Measurements from ENCODE around the gene COPZ1.

COPZ1 gene

DNA sequence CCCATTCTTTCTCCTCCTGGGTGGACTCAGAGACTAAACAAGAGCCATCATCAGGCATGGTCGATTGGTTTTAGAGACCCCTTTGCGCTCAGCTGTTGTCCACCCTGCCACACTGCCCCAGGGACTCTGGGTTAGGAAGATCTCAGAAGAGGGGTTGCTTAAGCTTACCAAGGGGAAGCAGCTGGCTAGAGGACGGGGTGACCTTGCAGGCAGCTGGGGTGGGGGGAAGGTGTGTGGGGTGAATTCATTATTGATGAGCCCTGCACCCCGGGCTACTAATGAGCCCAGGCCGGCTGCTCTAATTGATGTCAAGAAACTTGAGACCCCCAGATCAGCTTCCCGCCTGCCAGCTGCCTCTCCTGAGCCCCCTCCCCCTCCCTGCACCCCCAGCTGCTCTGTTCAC is 68.3 kb downstream of the COPZ1 start:
- H3K4me3 Mint-ChIP-seq, result peak overlapping the region; percentile 63

DNA sequence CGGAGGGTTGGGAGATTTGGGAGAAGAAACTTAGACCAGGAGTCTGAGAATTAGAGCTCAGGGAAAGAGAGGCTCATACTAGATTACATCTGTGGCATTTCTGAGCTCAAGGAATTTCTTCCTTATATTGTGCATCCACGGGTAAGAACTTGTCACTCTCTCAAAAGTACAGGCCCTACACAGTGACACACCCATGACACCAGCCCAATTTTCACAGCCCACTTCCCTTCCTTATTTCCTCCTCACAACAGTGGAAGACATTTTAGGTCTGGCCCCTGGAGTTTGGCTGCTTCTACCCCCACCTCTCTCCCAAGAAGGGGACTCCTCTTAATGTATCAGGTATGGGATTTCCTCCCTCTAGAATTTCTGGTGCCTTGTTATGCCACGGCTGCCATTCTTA is 68.8 kb downstream of the COPZ1 start:
- Mint-ChIP-seq H3K27me3 (ENCODE audit: low read depth, poor library complexity) (peaks cover 5% of the 10 kb centered on the region), H3K4me3 (peak overlapping the region; percentile 61), H3K9me3 (no peaks in the 10 kb centered on the region), H3K36me3 (ENCODE audit: low read depth) (peaks cover 38% of the 10 kb centered on the region), H3K27ac (peak overlapping the region; percentile 93), H3K4me1 (peaks cover 61% of the 10 kb centered on the region)
- no peak for DNase-seq
- TF ChIP-seq, protein P1, sequence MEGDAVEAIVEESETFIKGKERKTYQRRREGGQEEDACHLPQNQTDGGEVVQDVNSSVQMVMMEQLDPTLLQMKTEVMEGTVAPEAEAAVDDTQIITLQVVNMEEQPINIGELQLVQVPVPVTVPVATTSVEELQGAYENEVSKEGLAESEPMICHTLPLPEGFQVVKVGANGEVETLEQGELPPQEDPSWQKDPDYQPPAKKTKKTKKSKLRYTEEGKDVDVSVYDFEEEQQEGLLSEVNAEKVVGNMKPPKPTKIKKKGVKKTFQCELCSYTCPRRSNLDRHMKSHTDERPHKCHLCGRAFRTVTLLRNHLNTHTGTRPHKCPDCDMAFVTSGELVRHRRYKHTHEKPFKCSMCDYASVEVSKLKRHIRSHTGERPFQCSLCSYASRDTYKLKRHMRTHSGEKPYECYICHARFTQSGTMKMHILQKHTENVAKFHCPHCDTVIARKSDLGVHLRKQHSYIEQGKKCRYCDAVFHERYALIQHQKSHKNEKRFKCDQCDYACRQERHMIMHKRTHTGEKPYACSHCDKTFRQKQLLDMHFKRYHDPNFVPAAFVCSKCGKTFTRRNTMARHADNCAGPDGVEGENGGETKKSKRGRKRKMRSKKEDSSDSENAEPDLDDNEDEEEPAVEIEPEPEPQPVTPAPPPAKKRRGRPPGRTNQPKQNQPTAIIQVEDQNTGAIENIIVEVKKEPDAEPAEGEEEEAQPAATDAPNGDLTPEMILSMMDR (IDR thresholded peaks at IDR 0.05), result no peak

More for the DNA sequence above, 68.3 kb downstream of the COPZ1 start:
- TF ChIP-seq, protein P1 (IDR thresholded peaks at IDR 0.05), result no peak
- no peak for DNase-seq
- peak overlapping the region; percentile 30 for H3K27ac Mint-ChIP-seq
- peaks cover 33% of the 10 kb centered on the region for H3K36me3 Mint-ChIP-seq (ENCODE audit: low read depth)
- H3K27me3 Mint-ChIP-seq (ENCODE audit: low read depth, poor library complexity), result peaks cover 5% of the 10 kb centered on the region
- no peaks in the 10 kb centered on the region for H3K9me3 Mint-ChIP-seq
- H3K4me1 Mint-ChIP-seq, result peaks cover 67% of the 10 kb centered on the region

DNA sequence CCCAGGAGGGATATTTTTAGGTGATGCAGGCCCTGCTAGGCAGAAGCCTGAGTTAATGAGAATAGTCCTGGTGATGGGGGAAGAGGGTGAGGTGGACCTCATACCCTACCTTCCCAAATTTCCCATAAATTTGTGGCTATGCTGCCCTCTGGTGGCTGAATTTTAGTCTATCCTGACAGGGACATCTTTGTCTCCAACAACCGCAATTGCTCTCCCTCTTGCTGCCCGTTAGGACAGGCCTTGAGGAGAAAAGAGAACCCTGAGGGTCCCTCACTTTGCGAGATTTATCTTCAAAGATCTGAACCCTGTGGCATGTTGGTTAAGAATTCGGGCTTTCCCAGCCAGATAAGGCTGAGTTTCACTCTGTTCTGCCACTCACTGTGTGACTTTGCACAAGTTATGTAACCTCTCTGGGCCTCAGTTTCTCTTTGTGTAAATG is 69.4 kb downstream of the COPZ1 start:
- DNase-seq, result peak; percentile 74
- H3K4me1 Mint-ChIP-seq, result peaks cover 59% of the 10 kb centered on the region
- peaks cover 5% of the 10 kb centered on the region for H3K27me3 Mint-ChIP-seq (ENCODE audit: low read depth, poor library complexity)
- H3K9me3 Mint-ChIP-seq, result no peaks in the 10 kb centered on the region
- H3K36me3 Mint-ChIP-seq (ENCODE audit: low read depth), result peaks cover 41% of the 10 kb centered on the region
- H3K4me3 Mint-ChIP-seq, result peak overlapping the region; percentile 61
- H3K27ac Mint-ChIP-seq, result peak overlapping the region; percentile 93
- TF ChIP-seq, protein P1 (IDR thresholded peaks at IDR 0.05), result peak; percentile 75

DNA sequence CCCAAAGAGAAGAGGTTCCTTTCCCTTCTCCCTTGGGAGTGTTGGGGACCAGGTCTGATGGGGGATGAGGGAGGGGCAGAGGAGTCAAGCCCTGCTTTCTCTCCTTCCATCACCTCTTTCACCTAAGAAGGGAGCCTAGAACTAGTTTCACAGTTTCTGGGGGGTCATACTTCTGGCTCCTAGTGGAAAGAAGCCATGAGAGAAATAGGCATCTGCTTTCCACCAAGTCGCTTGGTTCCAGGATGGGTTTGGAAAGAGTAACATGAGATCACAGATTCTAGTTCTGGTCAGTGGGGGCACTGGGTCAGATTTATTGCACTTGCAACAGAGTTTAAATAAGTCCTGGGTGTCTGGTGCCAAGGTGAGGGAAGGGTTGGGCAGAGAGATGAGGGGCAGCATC is 70.1 kb downstream of the COPZ1 start:
- Mint-ChIP-seq H3K27me3 (ENCODE audit: low read depth, poor library complexity) (peaks cover 2% of the 10 kb centered on the region), H3K4me3 (no peak overlapping the region), H3K4me1 (peaks cover 54% of the 10 kb centered on the region), H3K27ac (peak overlapping the region; percentile 95), H3K9me3 (no peaks in the 10 kb centered on the region), H3K36me3 (ENCODE audit: low read depth) (peaks cover 44% of the 10 kb centered on the region)
- TF ChIP-seq, protein P1 (IDR thresholded peaks at IDR 0.05), result no peak
- DNase-seq, result no peak

DNA sequence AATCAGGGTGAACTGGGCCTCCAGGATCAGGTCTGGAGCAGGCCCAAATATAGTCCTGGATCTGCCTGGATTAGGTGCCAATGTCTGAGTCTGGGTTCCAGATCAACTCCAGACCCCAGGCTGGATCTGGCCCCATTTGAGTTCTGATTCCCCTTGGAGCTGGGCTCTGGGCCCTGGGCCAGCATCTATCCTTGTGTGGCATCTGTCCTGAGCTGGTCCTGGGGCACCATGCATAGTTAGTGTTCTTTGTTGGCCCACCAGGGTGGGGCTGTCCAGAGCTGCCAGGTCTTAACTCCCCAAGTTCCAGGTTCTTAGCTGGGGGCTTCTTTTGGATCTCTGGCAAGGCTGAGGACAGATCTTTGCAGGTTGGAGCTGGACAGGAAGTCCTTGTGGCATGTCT is 70.6 kb downstream of the COPZ1 start:
- no peak overlapping the region for H3K4me3 Mint-ChIP-seq
- TF ChIP-seq, protein P1 (IDR thresholded peaks at IDR 0.05), result no peak
- H3K36me3 Mint-ChIP-seq (ENCODE audit: low read depth), result peaks cover 50% of the 10 kb centered on the region
- H3K27ac Mint-ChIP-seq, result peak overlapping the region; percentile 25
- peaks cover 2% of the 10 kb centered on the region for H3K27me3 Mint-ChIP-seq (ENCODE audit: low read depth, poor library complexity)
- peaks cover 50% of the 10 kb centered on the region for H3K4me1 Mint-ChIP-seq
- no peaks in the 10 kb centered on the region for H3K9me3 Mint-ChIP-seq
- no peak for DNase-seq

DNA sequence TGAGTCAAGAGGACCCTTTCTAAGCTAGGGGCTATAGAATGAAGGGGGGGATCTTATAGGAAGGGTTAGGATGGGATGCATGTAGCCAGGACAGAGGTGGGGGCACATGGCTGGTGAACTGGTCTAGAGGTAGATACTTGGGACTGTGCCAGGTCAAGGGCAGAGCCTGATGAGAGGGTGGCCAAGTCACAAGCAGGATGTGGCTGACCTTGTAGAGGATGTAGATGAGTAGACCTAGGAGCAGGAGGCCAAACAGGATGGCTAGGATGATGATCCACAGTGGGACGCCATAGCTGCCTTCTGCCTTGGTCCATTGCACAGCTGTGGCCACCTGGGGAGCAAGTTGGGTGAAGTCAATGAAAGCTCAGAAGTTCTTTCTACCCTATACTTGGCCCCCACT is 72.2 kb downstream of the COPZ1 start:
- Mint-ChIP-seq H3K4me3 (no peak overlapping the region), H3K36me3 (ENCODE audit: low read depth) (peaks cover 66% of the 10 kb centered on the region), H3K27me3 (ENCODE audit: low read depth, poor library complexity) (peaks cover 2% of the 10 kb centered on the region), H3K9me3 (no peaks in the 10 kb centered on the region), H3K27ac (no peak overlapping the region), H3K4me1 (peaks cover 42% of the 10 kb centered on the region)
- no peak for DNase-seq
- TF ChIP-seq, protein P1 (IDR thresholded peaks at IDR 0.05), result no peak

Data from nephron progenitor cell (in vitro differentiated cells).